ENCODE data around the gene RORC.

Gene RORC

GRCh38 chr1:151825751-151826660, 5.6 kb downstream of the RORC start:
- DNase-seq (ENCODE audit: low read depth): no peak

DNA sequence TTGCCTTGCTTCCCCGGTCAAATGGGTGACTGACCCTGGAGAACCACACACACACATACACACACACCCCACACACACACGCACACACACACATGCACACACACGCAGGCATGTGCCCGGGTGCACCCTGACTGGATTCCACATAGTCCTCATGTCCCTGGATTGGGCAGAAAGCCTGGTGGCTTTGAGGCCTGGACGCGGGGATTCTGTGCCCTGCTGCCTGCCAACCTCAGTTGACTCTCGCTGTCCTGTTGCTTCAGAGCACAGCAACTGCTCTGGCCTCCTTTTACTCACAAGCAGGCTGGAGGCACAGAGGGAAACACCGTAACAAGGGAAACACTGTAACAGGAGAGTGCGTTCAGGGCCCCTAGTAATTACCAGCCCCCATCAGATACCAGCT, 6.4 kb downstream of the RORC start:
- no peak for DNase-seq (ENCODE audit: low read depth)

GRCh38 chr1:151823175-151823574, 8.4 kb downstream of the RORC start:
- no peak for DNase-seq (ENCODE audit: low read depth)

GRCh38 chr1:151822404-151822803, 9.2 kb downstream of the RORC start:
- DNase-seq (ENCODE audit: low read depth): no peak

DNA sequence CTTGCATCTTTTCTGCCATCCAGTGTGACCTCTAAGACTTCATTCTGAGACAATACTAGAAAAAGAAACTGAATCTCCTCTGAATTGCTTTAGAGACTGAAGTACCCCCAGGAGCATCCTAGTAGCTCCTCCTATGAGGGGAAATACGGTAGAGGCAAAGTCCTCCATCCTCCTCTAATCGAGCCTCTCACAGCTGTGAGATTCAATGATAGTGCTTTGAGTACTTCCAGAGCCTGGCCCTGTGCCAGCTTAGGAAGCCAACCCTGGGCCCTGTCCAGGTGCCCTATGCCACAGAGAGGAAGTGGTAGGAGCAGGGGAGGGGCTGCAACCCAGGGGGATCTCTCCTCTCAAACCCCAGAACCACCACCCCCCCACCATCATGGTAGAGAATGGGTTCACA, 10.7 kb downstream of the RORC start:
- DNase-seq (ENCODE audit: low read depth): no peak

DNA sequence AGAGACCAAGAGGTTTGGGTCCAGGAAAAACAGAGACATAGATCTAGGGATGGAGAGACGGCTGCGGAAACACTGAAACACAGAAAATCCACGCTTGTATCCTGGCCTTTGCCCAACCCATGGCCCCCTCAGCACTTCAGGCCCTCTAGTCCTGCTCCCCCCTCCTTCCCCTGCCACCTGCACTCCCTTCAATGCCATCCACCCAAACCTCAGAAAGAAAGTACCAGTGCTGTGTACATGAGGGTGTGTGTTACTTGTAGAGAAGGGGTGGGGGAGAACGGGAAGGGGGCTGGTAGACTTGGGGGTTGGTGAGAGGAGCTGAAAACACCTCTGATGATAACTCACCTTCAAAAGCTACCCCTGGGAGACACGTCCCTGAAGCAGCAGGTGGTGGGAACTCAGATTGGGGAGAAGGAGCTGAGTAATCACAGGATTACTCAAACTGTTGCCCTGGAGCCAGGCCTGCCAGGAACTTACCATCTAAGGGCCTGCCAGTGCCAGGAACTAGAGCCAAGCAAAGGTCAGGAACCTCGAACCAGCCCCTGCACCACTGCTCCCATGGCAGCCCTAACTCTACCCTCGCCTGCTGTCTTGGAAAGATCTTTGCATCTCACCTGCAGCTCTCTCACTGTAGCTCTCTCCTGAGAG, 11.5 kb downstream of the RORC start:
- no peak for DNase-seq (ENCODE audit: low read depth)

DNA sequence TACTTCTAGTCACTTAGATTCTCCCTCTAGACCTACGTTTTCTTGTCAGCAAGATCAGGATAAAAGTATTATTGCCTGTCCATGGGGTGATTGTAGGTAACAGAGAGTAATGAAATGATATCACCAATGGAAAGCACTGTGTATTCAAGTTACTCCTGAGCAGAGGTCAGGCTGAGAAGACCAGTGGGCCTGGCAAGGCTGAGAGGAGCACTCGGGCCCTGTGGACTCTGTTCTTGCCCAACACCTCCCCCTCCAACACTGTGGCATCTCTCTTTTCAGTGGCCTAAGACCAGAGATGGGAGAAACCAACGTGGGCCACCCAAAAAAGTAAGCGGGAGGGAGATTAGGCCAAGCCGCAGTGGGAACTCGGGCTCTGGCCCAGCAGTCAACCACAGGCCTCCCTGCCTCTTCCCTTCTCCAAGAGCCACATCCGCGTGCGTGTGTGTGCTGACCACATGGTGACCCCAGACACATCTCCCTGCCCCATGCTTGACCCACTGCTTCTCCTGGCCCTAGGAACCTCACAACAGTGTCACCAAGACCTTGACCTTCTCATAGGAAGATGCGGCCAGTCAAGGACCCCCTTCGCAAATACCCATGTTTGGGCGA, 12.3 kb downstream of the RORC start:
- DNase-seq (ENCODE audit: low read depth): no peak

DNA sequence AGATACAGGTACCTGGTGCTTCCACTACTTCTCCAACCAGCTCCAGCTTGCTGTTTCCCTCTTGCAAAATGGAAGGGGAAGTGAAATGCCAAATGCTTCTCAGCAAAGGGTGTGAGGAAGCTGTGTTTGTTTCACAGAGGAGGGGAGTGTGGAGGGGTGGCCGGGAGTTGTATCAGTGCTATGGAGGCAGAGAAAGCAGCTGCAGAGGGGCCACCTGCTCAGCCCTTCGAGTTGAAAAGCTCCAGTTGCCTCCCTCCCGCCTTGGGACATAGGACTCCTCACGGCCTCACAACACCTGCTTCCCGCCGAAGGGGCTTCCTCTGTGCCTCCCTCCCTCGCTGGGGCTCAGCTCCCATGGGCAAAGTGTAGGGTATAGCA, 14.3 kb downstream of the RORC start:
- no peak for DNase-seq (ENCODE audit: low read depth)

DNA sequence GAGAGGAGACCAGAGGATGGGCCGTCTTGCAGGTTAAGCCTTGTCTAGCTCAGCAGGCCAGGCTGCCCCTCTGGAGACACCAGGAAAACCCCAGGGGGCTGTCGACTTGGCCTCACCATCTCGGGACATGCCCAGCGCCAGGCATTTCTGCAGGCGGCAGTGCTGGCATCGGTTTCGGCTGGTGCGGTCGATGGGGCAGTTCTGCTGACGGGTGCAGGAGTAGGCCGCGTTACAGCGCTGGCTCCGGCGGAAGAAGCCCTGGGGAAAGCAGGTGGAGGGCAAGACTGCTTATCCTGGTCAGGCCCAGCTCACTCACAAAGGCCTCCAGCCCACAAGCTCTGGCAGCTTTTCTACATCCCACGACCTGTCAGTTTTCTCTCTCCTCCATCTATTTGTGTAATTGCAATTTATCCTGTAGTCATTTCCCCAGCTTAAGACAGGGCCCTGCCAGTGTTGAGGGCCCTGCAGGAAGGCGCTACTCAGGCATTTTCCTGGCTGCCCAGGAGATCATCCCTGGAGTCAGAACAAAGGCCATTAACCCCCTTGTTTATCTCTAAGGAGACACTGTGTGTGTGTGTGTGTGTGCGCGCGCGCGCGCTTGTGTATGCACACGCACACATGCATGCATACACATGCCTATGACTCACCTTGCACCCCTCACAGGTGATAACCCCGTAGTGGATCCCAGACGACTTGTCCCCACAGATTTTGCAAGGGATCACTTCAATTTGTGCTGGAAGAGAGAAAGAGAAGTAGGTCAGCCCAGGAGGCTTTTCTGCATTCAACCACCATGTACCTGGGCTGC, 14.9 kb downstream of the RORC start:
- no peak for DNase-seq (ENCODE audit: low read depth)

DNA sequence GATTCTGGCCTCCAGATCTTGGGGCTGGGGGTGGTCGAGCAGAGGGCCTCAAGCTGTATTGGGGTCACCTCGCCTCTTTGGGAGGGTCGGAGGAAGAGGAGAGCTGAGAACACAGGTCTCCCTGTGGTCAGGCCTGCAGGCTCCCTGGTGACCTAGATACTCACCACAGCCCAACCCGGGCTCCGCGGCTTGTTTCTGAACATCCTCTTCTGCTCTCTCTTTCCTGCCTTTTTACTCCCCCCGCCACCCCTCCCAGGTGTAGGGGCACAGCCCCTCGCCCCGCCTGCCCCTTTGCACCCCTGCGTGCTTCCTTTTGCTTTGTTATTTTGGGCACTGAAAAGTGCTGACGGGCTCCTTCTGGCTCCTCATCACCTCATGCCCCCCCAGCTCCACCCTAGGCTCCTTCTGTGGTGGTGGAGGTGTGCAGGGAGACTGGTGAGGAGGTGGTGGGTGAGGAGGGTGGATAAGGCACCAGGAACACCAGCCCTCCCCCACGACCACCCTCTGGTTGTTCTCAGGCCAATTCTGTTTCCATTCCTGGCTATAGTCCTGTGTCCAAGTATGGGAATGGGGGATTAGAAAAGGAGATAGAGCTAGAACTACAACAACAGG, 15.8 kb downstream of the RORC start:
- no peak for DNase-seq (ENCODE audit: low read depth)

- DNase-seq (ENCODE audit: low read depth): no peak
These were observed 16.5 kb downstream of the RORC start for GRCh38 chr1:151814971-151815545.

DNA sequence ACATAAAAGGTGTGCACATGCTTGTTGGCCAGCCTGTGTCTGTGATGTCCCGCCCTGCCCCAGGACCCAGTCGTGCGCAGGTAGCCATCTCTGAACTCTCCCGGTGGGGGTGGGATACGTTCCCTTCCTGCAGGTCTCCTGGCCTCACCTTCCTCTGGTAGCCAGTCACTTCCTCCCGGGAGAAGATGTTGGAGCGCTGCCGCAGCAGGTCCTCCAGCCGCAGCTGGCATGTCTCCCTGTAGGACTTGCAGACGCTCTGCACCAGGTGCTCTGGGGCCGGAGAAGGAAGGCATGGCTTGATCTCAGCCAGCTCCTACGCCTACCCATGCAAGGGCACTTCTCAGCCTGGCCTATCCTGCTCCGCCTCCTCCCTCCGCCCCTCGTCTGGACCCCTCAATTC, 17.2 kb downstream of the RORC start:
- DNase-seq (ENCODE audit: low read depth): no peak

DNA sequence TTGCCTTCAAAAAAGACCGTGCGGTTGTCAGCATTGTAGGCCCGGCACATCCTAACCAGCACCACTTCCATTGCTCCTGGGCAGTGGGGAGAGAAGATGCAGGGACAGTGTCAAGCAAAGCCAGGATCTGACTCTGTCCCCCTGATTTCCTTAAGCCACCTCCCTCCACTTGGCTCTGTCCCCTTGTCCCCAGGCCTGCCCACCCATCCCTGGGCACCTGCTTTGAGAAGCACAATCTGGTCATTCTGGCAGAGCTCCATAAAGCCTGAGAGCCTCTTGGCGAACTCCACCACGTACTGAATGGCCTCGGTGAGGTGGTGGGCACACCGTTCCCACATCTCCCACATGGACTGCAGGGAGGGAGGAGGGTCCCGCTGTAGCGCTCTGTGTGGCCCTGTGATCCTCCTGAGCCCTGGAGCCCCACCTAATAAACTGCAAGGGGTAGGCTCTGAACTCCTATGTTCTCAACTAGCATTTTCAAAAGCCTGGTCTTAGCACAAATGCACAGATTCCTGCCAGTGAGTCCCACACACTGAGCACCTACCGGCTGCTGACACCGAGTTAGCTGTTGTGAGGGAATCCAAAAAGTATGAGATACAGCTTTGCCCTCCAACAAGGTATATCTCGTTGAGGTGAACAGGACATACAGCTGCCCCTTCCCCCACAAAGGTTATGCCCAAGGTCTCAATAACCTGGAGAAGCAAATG, 18.2 kb downstream of the RORC start:
- no peak for DNase-seq (ENCODE audit: low read depth)

- DNase-seq (ENCODE audit: low read depth): no peak
These were observed 20.4 kb downstream of the RORC start for GRCh38 chr1:151811181-151811580.

DNA sequence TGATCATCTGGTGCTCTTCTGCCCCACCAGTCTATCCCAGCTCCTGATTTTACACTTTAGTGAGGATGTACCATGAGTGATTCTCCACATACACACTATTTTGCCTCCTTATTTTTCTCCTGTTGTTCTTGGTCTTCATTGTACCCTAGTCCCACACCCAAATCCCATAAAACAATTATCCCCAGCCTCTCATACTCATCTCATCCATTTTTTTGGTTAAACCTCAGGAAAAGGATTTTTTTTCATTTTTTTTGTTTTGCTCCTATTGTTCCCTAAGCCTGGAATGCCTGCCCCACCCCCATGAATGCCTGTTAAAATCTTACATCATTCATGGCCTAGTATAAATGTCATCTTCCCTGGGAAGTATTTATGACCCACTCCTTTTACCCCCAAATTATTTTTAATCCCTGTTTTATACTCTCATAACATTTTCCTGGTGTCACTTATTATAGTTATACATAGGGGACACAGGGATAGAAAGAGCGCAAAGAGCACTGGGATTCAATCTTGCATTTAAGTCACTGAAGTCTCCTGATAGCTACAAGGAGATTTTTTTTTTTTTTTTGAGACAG, 21.5 kb downstream of the RORC start:
- no peak for DNase-seq (ENCODE audit: low read depth)

- no peak for DNase-seq (ENCODE audit: low read depth)
These were observed 22.2 kb downstream of the RORC start for GRCh38 chr1:151809290-151809984.

DNA sequence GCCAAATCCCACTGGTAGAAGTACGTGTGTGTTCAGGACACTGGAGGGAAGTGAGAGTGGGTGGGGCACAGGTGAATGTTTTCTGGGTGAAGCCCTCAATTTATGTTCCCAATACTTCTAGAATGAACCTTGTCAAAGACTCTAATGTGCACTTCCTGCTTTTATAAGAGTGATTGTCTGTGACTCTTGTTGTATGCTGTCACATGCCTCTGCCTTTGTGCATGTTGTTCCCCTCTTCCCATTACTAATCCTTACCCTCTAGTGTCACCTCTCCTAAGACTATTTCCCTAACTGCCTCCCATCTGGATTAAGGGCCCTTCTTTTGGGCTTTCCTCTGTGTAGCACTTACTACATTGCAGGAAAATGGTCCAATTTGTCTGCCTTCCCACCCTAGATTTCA, 23.8 kb downstream of the RORC start:
- DNase-seq (ENCODE audit: low read depth): no peak

GRCh38 chr1:151807131-151807530, 24.5 kb downstream of the RORC start:
- no peak for DNase-seq (ENCODE audit: low read depth)

GRCh38 chr1:151806170-151806569, 25.4 kb downstream of the RORC start:
- no peak for DNase-seq (ENCODE audit: low read depth)

All from stimulated activated CD8-positive, alpha-beta memory T cell treated with anti-CD3 and anti-CD28 coated beads, Interleukin-7, amount 100 ng/mL, for 24 hours (primary cell).